Liver (tissue), 3 donors: Measurements from ENCODE around the gene RASSF6.

Experiments used
- EGR1 ChIP-seq, 2 donors: IDR thresholded peaks; 2 replicates each; pipeline ENCODE4 v1.6.1; 2016 to 2018; ENCODE audit warnings: antibody characterized with exemption in 2 of 2, low read depth in 2 of 2
- GABPA ChIP-seq, 2 donors: IDR thresholded peaks in 1 of 2; conservative IDR thresholded peaks in 1 of 2; 2 replicates each; pipeline ENCODE4 v1.6.1; 2016; ENCODE audit warnings: antibody characterized with exemption in 2 of 2, mild to moderate bottlenecking in 1 of 2, moderate library complexity in 1 of 2
- HNF4A ChIP-seq, 2 donors: conservative IDR thresholded peaks; 2 replicates each; pipeline ENCODE4 v1.6.1; 2016; ENCODE audit warnings: antibody characterized with exemption in 2 of 2, mild to moderate bottlenecking in 2 of 2
- JUND ChIP-seq, 2 donors: IDR thresholded peaks; 2 replicates each; pipeline ENCODE4 v1.6.1; 2016; ENCODE audit warnings: antibody characterized with exemption in 2 of 2
- SP1 ChIP-seq: IDR thresholded peaks from 2 replicates; pipeline ENCODE4 v1.6.1; 2018; ENCODE audit warnings: antibody characterized with exemption, mild to moderate bottlenecking
- TAF1 ChIP-seq: conservative IDR thresholded peaks from 2 replicates; pipeline ENCODE4 v1.6.1; 2016; ENCODE audit warnings: antibody characterized with exemption, mild to moderate bottlenecking
- TF ChIP-seq, protein P1 (sequence below): fragments of 150-350 bp; IDR thresholded peaks from 2 replicates; pipeline ENCODE4 v1.5.1; 2017; ENCODE audit warnings: improper control_type of control experiment, low read depth, low read length; ENCODE audit not compliant: missing input control
- TF ChIP-seq, protein P2 (sequence below): IDR thresholded peaks from 2 replicates; pipeline ENCODE4 v1.6.1; 2016; ENCODE audit warnings: antibody characterized with exemption
- TF ChIP-seq, protein P3 (sequence below): IDR thresholded peaks from 2 replicates; pipeline ENCODE4 v1.6.1; 2016; ENCODE audit warnings: antibody characterized with exemption, mild to moderate bottlenecking
- donor health status: healthy.
- donor health status: healthy.

DNA sequence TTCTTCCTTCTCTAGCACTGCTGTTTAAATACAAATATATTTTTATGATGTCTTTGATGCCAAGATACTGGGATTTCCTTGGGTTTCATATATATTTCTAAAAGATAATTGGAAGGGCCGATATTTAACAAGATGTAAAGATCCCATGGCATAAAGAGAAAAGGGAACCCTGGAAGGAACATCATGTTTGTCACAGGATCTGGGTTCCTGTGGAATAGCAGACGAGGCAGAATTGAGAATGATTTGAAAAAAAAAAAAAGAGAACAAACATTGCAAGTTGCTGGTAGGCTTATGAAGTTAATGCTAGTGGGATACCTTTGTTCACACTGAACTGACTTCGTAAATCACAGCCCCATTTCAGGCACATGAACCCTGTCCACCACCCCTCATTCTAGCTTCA is 33.6 kb downstream of the RASSF6 start:
- TF ChIP-seq, protein P1, sequence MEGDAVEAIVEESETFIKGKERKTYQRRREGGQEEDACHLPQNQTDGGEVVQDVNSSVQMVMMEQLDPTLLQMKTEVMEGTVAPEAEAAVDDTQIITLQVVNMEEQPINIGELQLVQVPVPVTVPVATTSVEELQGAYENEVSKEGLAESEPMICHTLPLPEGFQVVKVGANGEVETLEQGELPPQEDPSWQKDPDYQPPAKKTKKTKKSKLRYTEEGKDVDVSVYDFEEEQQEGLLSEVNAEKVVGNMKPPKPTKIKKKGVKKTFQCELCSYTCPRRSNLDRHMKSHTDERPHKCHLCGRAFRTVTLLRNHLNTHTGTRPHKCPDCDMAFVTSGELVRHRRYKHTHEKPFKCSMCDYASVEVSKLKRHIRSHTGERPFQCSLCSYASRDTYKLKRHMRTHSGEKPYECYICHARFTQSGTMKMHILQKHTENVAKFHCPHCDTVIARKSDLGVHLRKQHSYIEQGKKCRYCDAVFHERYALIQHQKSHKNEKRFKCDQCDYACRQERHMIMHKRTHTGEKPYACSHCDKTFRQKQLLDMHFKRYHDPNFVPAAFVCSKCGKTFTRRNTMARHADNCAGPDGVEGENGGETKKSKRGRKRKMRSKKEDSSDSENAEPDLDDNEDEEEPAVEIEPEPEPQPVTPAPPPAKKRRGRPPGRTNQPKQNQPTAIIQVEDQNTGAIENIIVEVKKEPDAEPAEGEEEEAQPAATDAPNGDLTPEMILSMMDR = no peak
- TF ChIP-seq EGR1 (IDR thresholded peaks at IDR 0.05; ENCODE audit: low read depth in 2 of 2) (no peak), TAF1 (no peak), SP1 (no peak), JUND (IDR thresholded peaks at IDR 0.05) (no peak), GABPA (IDR thresholded peaks at IDR 0.05 in 1 of 2, conservative IDR thresholded peaks at IDR 0.05 in 1 of 2) (no peak), HNF4A (conservative IDR thresholded peaks at IDR 0.05) (no peak)
- TF ChIP-seq, protein P2, sequence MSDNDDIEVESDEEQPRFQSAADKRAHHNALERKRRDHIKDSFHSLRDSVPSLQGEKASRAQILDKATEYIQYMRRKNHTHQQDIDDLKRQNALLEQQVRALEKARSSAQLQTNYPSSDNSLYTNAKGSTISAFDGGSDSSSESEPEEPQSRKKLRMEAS = no peak
- TF ChIP-seq, protein P3, sequence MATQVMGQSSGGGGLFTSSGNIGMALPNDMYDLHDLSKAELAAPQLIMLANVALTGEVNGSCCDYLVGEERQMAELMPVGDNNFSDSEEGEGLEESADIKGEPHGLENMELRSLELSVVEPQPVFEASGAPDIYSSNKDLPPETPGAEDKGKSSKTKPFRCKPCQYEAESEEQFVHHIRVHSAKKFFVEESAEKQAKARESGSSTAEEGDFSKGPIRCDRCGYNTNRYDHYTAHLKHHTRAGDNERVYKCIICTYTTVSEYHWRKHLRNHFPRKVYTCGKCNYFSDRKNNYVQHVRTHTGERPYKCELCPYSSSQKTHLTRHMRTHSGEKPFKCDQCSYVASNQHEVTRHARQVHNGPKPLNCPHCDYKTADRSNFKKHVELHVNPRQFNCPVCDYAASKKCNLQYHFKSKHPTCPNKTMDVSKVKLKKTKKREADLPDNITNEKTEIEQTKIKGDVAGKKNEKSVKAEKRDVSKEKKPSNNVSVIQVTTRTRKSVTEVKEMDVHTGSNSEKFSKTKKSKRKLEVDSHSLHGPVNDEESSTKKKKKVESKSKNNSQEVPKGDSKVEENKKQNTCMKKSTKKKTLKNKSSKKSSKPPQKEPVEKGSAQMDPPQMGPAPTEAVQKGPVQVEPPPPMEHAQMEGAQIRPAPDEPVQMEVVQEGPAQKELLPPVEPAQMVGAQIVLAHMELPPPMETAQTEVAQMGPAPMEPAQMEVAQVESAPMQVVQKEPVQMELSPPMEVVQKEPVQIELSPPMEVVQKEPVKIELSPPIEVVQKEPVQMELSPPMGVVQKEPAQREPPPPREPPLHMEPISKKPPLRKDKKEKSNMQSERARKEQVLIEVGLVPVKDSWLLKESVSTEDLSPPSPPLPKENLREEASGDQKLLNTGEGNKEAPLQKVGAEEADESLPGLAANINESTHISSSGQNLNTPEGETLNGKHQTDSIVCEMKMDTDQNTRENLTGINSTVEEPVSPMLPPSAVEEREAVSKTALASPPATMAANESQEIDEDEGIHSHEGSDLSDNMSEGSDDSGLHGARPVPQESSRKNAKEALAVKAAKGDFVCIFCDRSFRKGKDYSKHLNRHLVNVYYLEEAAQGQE = no peak
